Peyer's patch (tissue), 4 donors: ENCODE measurements around the gene MSI1. TPM values are rescaled to one million over a fixed set of nuclear protein-coding genes. Genes with fewer than 3 reads are reported as not detected.

Experiments
- DNase-seq, 3 donors: peaks; one replicate each; pipeline ENCODE4 v3.0.0-alpha.2; 2017 to 2019
- H3K27ac ChIP-seq, 4 donors: fragments of 200-600 bp; sonication (generic); one replicate each; pipeline ENCODE4 v1.5.1; 2016 to 2019
- H3K27me3 ChIP-seq, 2 donors: fragments of 200-600 bp; sonication (generic); one replicate each; pipeline ENCODE4 v1.5.1; 2019
- H3K36me3 ChIP-seq, 3 donors: fragments of 200-600 bp; sonication (generic); one replicate each; pipeline ENCODE4 v1.5.1; 2016 to 2019
- H3K4me1 ChIP-seq, 4 donors: fragments of 200-600 bp; sonication (generic); one replicate each; pipeline ENCODE4 v1.5.1; 2016 to 2019
- H3K4me3 ChIP-seq, 4 donors: fragments of 200-600 bp; sonication (generic); 1 replicate in 3 of 4; 2 replicates in 1 of 4; pipeline ENCODE4 v1.5.1; 2016 to 2019; ENCODE audit warnings: mild to moderate bottlenecking in 1 of 4
- H3K9me3 ChIP-seq, 4 donors: fragments of 200-600 bp; sonication (generic); one replicate each; pipeline ENCODE4 v1.5.1; 2016 to 2019; ENCODE audit warnings: mild to moderate bottlenecking in 1 of 4
- CTCF ChIP-seq, 6 experiments: fragments of 450-650 bp in 4 of 6; fragments of 200-600 bp in 2 of 6; sonication (generic) in 1 of 6; IDR thresholded peaks; one replicate each; pipeline ENCODE4 v1.5.1; 2017 to 2019; ENCODE audit warnings: antibody characterized with exemption in 6 of 6, mild to moderate bottlenecking in 3 of 6, moderate library complexity in 1 of 6
- POLR2A ChIP-seq, 2 donors: fragments of 450-650 bp; IDR thresholded peaks; one replicate each; pipeline ENCODE4 v1.5.1; 2017; ENCODE audit warnings: antibody characterized with exemption in 2 of 2, mild to moderate bottlenecking in 2 of 2, moderate library complexity in 2 of 2
- total RNA-seq, 4 donors: library from RNA; depleted of rRNA; stranded (reverse); fragments of >200 nt; gene quantifications; one replicate each; pipeline ENCODE4 v1.1.0, GENCODE V29; 2016

Gene MSI1
- total RNA-seq, 4 donors from 2014 or later = 1.6 to 5.8 (median 4.2) TPM

GRCh38 chr12:120357104-120357503 lies 11.9 kb downstream of the MSI1 start:
- Histone ChIP-seq H3K27me3 (no peaks in the 10 kb centered on the region), H3K4me1 (peaks cover 0 to 10% (median 2%) of the 10 kb centered on the region in 4 donors), H3K36me3 (no peaks in the 10 kb centered on the region), H3K27ac (no peak overlapping the region), H3K9me3 (no peaks in the 10 kb centered on the region), H3K4me3 (no peak overlapping the region)
- TF ChIP-seq POLR2A (IDR thresholded peaks at IDR 0.05) = no peak
- no peak for TF ChIP-seq CTCF (IDR thresholded peaks at IDR 0.05)
- DNase-seq = no peak

- TF ChIP-seq CTCF (IDR thresholded peaks at IDR 0.05) (peak; percentile 62 to 89 (median 84)), POLR2A (IDR thresholded peaks at IDR 0.05) (peak in 1 of 2 donors; percentile 8)
- DNase-seq = peak; percentile 54 to 88 (median 84)
- Histone ChIP-seq H3K9me3 (no peaks in the 10 kb centered on the region), H3K36me3 (no peaks in the 10 kb centered on the region), H3K27me3 (no peaks in the 10 kb centered on the region), H3K4me3 (no peak overlapping the region), H3K4me1 (peaks cover 0 to 5% (median 2%) of the 10 kb centered on the region in 4 donors), H3K27ac (no peak overlapping the region)
Observed at GRCh38 chr12:120356567-120357030, 12.4 kb downstream of the MSI1 start.

GRCh38 chr12:120353556-120354317 lies 15.2 kb downstream of the MSI1 start:
- Histone ChIP-seq H3K4me3 (no peak overlapping the region), H3K27ac (no peak overlapping the region), H3K27me3 (no peaks in the 10 kb centered on the region), H3K36me3 (no peaks in the 10 kb centered on the region), H3K4me1 (peaks cover 0 to 3% (median 0%) of the 10 kb centered on the region in 4 donors), H3K9me3 (no peaks in the 10 kb centered on the region)
- TF ChIP-seq CTCF (IDR thresholded peaks at IDR 0.05) (no peak), POLR2A (IDR thresholded peaks at IDR 0.05) (no peak)
- DNase-seq = no peak

- TF ChIP-seq POLR2A (IDR thresholded peaks at IDR 0.05) (no peak), CTCF (IDR thresholded peaks at IDR 0.05) (no peak)
- Histone ChIP-seq H3K27me3 (no peaks in the 10 kb centered on the region), H3K36me3 (no peaks in the 10 kb centered on the region)
Observed at GRCh38 chr12:120353136-120353535, 15.8 kb downstream of the MSI1 start.

GRCh38 chr12:120352117-120352516 lies 16.8 kb downstream of the MSI1 start:
- no peaks in the 10 kb centered on the region for H3K36me3 ChIP-seq
- H3K27me3 ChIP-seq = no peaks in the 10 kb centered on the region
- no peak overlapping the region for H3K4me3 ChIP-seq
- peaks cover 0 to 3% (median 0%) of the 10 kb centered on the region in 4 donors for H3K4me1 ChIP-seq
- no peaks in the 10 kb centered on the region for H3K9me3 ChIP-seq
- no peak overlapping the region for H3K27ac ChIP-seq
- TF ChIP-seq CTCF (IDR thresholded peaks at IDR 0.05) (no peak), POLR2A (IDR thresholded peaks at IDR 0.05) (no peak)
- DNase-seq = no peak

More at GRCh38 chr12:120353136-120353535, 15.8 kb downstream of the MSI1 start:
- H3K4me1 ChIP-seq = peaks cover 0 to 3% (median 0%) of the 10 kb centered on the region in 4 donors
- H3K4me3 ChIP-seq = no peak overlapping the region
- H3K27ac ChIP-seq = no peak overlapping the region
- DNase-seq = no peak
- no peaks in the 10 kb centered on the region for H3K9me3 ChIP-seq
